HG03442 (cell line): Measurements from ENCODE around the gene LGMN.
"Not testable (repeated sequence)": the region's sequence is repeated elsewhere in the genome, so short reads cannot be mapped to it uniquely, and the experiment has no call there.

Source experiments
- ATAC-seq: cut with Tn5 transposase; IDR thresholded peaks from one replicate; pipeline ENCODE4 v1.9.1; 2021; ENCODE audit warnings: mild to moderate bottlenecking, moderate library complexity; ENCODE audit not compliant: unreplicated experiment

Gene LGMN

GRCh38 chr14:92763666-92764631, 15.5 kb upstream of the LGMN start:
- not testable (repeated sequence) for ATAC-seq

DNA sequence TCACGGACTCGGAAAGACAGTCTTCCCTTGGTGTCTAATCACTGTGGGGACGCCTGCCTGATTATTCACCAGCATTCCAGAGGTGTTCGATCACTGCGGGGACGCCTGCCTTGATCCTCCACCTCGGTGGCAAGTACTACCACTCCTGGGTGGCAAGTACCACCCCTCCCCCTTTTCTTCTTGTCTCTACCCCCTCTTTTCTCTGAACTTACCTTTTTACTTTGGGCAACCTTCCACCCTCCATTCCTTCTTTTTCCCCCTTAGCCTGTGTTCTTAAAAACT, 12.0 kb upstream of the LGMN start:
- no peak for ATAC-seq

- no peak for ATAC-seq
Measured at GRCh38 chr14:92759679-92760523, 11.5 kb upstream of the LGMN start.

DNA sequence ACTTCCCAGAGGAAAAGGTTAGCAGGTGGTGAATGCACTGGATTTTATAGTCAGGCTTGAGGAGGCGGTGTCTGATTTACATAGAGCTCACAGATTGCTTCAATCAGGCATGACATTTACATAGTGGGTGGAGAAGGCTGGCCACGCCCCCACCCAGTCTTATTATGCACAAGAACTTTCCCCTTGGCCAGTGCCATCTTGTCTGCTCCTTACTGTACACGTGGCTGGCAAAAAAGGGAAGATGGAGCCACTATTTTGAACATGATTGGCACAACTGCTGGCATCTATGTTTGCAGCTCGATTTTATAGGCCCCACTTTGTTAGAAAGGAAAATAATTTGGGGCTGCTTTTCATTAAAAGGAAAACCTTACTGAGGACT, 10.9 kb upstream of the LGMN start:
- ATAC-seq = no peak

DNA sequence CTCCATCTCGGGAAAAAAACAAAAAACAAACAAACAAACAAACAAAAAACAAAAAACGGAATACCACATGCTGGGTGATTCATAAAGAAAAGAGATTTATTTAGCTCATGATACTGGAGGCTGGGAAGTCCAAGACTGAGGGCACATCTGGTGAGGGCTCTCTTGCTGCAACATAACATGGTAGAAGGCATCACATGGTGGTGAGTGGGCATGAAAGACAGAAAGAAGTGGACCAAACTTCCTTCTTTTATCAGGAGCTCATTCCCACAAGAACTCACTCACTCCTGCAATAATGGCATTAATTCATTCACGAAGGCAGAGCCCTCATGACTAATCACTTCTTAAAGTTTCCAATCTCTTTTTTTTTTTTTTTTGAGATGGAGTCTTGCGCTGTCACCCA, 8.0 kb upstream of the LGMN start:
- ATAC-seq = no peak

DNA sequence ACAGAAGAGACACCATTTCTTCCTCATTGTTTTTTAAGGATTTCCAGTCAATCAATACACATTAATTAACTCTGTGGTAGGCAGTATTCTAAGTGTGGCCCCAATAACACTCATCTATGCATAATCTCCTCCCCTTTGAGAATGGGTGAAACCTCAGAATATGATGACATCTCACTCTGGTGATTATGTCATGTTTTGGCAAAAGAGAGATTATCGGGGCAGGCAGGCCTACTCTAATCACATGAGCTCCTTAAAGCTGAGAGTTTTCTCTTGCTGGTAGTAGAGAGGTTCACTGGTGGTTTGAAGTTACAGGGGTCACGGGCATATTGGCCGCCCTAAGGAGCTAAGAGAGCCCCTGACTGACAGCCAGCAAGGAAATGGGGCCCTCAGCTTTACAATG, 7.1 kb upstream of the LGMN start:
- ATAC-seq = no peak

DNA sequence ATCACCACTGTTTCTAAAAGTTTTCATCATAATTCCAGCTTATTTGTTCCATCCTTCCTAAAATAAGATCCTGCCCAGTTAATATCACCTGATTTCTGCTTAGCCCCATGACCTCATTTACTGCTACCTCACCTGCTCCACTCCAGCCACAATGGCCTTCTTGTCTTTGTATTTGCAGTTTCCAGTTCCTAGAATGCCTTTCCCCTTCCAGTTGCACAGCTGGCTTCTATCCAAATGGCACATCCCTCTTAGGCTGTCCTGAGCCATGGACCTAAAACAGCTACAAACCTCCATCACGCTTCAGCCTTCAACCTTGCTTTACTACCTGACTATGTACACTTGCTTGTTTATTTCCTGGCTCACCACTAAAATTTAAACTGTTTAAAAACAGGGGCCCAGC, 6.5 kb upstream of the LGMN start:
- ATAC-seq = no peak

GRCh38 chr14:92753250-92753649, 4.8 kb upstream of the LGMN start:
- no peak for ATAC-seq

DNA sequence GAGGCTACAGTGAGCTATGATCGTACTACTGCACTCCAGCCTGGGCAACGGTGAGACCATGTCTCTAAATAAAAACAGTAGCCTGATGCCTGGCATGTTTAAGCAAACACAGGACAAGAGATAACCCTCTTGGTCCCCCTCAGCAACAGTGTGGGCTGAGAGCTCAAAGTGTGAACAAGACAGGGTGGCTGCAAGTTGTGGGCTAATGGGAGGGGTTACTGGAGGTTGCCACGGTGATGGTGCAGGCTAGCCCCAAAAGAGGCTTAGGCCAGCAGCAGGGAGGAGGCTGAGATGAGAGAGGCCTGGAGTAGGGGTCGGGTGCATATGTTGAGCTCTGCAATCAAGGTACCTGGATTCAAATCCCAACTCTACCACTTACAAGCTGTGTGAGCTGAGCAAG, 3.4 kb upstream of the LGMN start:
- ATAC-seq = no peak

GRCh38 chr14:92750994-92751400, 2.6 kb upstream of the LGMN start:
- ATAC-seq = no peak

- not testable (repeated sequence) for ATAC-seq
Measured at GRCh38 chr14:92750222-92750728, 1.8 kb upstream of the LGMN start.

DNA sequence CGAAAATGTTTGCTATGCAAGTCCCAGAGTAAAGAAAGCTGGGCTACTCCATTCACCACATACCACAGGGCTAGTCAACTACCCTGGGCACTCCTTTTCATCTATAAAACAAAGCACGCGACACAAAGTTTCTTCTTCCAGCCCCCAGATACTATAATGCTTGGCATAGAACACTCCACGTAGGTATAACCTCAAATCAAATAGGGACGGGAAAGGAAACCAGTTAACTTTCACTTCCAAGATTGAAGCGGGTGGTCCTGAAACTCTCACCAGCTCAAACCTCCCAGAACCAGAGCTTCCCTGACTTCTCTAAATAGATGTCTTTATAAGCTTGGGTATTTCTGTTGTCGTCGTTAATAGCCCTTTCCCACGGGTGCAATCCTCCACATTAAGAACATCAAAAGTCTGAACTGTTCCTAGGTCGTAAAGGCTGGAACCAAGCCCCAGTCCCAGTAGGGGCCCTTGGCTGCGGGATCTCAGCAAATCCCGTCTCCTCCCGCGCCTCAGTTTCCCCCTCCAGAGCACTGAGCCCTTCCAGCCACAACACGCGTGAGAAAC, 647 bp downstream of the LGMN start:
- no peak for ATAC-seq

GRCh38 chr14:92744198-92744597, 4.2 kb downstream of the LGMN start:
- ATAC-seq = no peak

- no peak for ATAC-seq
Measured at GRCh38 chr14:92740440-92740839, 8.0 kb downstream of the LGMN start.

DNA sequence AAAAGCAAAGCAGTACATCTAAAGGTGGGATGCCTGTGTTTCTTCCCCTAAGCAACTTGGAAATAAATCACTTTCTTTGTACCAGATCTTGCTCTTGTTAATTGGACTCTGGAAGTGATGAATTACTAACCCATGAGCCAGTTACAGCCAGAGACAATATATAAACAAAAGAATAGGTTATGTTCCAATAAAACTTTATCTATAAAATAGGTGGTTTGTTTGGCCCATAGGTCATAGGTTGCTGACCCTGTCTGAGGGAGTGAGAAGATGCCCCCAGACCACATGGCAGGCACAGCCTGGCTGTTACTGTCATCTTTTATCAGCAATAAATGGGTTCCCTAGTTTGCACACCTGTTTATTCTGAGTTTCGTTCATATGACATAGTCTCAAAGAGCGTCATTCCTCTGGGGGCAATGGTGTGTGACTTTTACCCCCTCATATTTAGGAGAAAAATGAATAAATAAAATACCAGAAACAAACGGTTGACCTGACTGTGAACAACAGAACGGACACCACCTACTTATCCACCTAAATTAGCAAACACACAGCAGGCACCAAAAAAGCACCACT, 10.7 kb downstream of the LGMN start:
- no peak for ATAC-seq

- no peak for ATAC-seq
Measured at GRCh38 chr14:92737206-92737605, 11.2 kb downstream of the LGMN start.

DNA sequence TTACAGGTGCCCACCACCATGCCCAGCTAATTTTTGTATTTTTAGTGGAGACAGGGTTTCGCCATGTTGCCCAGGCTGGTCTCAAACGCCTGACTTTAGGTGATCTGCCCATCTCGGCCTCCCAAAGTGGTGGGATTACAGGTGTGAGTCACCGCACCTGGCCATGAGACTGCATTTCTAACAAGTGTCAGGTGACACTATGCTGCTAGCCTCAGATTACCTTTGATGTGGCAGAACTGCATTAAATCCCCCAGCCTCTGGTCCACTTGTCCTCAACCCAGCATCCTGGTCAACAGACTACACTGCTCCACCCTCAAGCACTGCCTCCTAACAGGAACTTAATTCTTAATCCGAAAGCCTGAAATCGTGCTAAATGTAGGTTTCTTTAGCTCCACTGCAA, 13.1 kb downstream of the LGMN start:
- ATAC-seq = no peak

GRCh38 chr14:92734618-92735017, 13.8 kb downstream of the LGMN start:
- ATAC-seq = no peak

DNA sequence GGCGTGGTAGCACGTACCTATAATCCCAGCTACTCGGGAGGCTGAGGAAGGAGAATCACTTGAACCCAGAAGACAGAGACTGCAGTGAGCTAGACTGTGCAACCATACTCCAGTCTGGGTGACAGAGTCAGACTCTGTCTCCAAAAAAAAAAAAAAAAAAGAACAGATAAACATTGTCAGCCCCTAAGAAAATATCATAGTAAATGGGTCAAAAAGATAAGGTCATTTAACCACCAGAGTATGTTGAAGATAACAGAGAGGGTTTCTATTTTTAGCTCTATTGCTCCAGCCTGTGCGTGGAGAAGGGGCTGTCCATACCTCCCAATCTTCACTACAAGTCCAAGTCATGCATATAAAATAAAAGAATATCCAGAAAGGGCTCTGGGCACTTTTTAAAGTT, 15.4 kb downstream of the LGMN start:
- no peak for ATAC-seq

GRCh38 chr14:92731622-92732115, 16.8 kb downstream of the LGMN start:
- ATAC-seq = no peak
